NB4 (cell line): Measurements from ENCODE around the gene AHR.

Experiments
- DNase-seq: peaks from one replicate; pipeline ENCODE4 v3.0.0; 2010; ENCODE audit warnings: low read depth
- H3K4me3 ChIP-seq: one replicate; pipeline ENCODE4 v1.5.1; 2011; ENCODE audit warnings: mild to moderate bottlenecking, low read depth, low read length, moderate library complexity
- CTCF ChIP-seq: IDR thresholded peaks from one replicate; pipeline ENCODE4 v1.5.1; 2012; ENCODE audit warnings: low read depth, low read length
- MAX ChIP-seq: IDR thresholded peaks from 2 replicates; pipeline ENCODE4 v1.6.1; 2011; ENCODE audit warnings: low read depth, low read length
- MYC ChIP-seq: IDR thresholded peaks from 2 replicates; pipeline ENCODE4 v1.6.1; 2011; ENCODE audit warnings: low read depth, low read length
- POLR2A ChIP-seq: IDR thresholded peaks from 2 replicates; pipeline ENCODE4 v1.6.1; 2011; ENCODE audit warnings: mild to moderate bottlenecking; ENCODE audit not compliant: insufficient read length; ENCODE audit errors: extremely low read depth

The AHR gene

GRCh38 chr7:17331891-17332501 lies 33.5 kb downstream of the AHR start:
- no peak overlapping the region for H3K4me3 ChIP-seq
- no peak for DNase-seq
- TF ChIP-seq POLR2A: no peak

GRCh38 chr7:17333221-17333620 lies 34.8 kb downstream of the AHR start:
- no peak for TF ChIP-seq POLR2A
- no peak for TF ChIP-seq CTCF
- TF ChIP-seq MYC: no peak
- no peak for TF ChIP-seq MAX
- no peak overlapping the region for H3K4me3 ChIP-seq
- no peak for DNase-seq

GRCh38 chr7:17336168-17336567 lies 37.7 kb downstream of the AHR start:
- TF ChIP-seq CTCF (no peak), MYC (no peak), MAX (no peak), POLR2A (no peak)
- no peak for DNase-seq
- H3K4me3 ChIP-seq: no peak overlapping the region

- H3K4me3 ChIP-seq: no peak overlapping the region
- TF ChIP-seq CTCF: no peak
- TF ChIP-seq POLR2A: no peak
- TF ChIP-seq MAX: no peak
- no peak for TF ChIP-seq MYC
- DNase-seq: peak; percentile 6
Observed at GRCh38 chr7:17339139-17339538, 40.7 kb downstream of the AHR start.

GRCh38 chr7:17339952-17340351 lies 41.5 kb downstream of the AHR start:
- DNase-seq: no peak
- no peak overlapping the region for H3K4me3 ChIP-seq

GRCh38 chr7:17340655-17341054 lies 42.2 kb downstream of the AHR start:
- no peak overlapping the region for H3K4me3 ChIP-seq
- TF ChIP-seq POLR2A (no peak), CTCF (no peak), MYC (no peak), MAX (no peak)
- no peak for DNase-seq

More at GRCh38 chr7:17339952-17340351, 41.5 kb downstream of the AHR start:
- TF ChIP-seq MYC (no peak), POLR2A (no peak)

GRCh38 chr7:17342756-17343155 lies 44.3 kb downstream of the AHR start:
- H3K4me3 ChIP-seq: no peak overlapping the region
- TF ChIP-seq MAX: no peak
- no peak for TF ChIP-seq POLR2A
- TF ChIP-seq MYC: no peak
- no peak for TF ChIP-seq CTCF
- no peak for DNase-seq
